CD14-positive monocyte (primary cell): ENCODE data around the gene MED13L. TPM values are rescaled to one million over a fixed set of nuclear protein-coding genes. Genes with fewer than 3 reads are reported as not detected.

Source experiments
- DNase-seq, 3 donors: peaks; one replicate each; pipeline ENCODE4 v3.0.0-alpha.2; 2011 to 2022
- H2AFZ ChIP-seq: 2 replicates; pipeline ENCODE4 v1.6.0; 2012; ENCODE audit warnings: mild to moderate bottlenecking, low read depth, low read length, inconsistent platforms; ENCODE audit not compliant: insufficient read depth, poor library complexity, severe bottlenecking
- H3K27ac ChIP-seq, 2 donors: 1 replicate in 1 of 2; 2 replicates in 1 of 2; pipeline ENCODE4 v1.5.1; 2012 to 2013; ENCODE audit warnings: low read length in 2 of 2, control low read depth in 1 of 2, inconsistent platforms in 1 of 2, low read depth in 1 of 2, mild to moderate bottlenecking in 1 of 2
- H3K27me3 ChIP-seq, 2 donors: one replicate each; pipeline versions ENCODE4 v1.6.0 to v1.6.1; 2011 to 2013; ENCODE audit warnings: low read length in 2 of 2; ENCODE audit not compliant: control insufficient read depth in 2 of 2, insufficient read depth in 2 of 2
- H3K36me3 ChIP-seq, 2 donors: replicated peaks in 1 of 2; 1 replicate in 1 of 2; 2 replicates in 1 of 2; pipeline versions ENCODE4 v1.5.1 to v1.6.1; 2012 to 2013; ENCODE audit warnings: low read length in 2 of 2, control low read depth in 1 of 2, inconsistent platforms in 1 of 2, mild to moderate bottlenecking in 1 of 2; ENCODE audit not compliant: insufficient read depth in 2 of 2, control insufficient read depth in 1 of 2
- H3K4me1 ChIP-seq, 2 donors: 1 replicate in 1 of 2; 2 replicates in 1 of 2; pipeline versions ENCODE4 v1.5.1 to v1.6.1; 2012 to 2013; ENCODE audit warnings: low read length in 2 of 2, control low read depth in 1 of 2, inconsistent platforms in 1 of 2, mild to moderate bottlenecking in 1 of 2, moderate library complexity in 1 of 2; ENCODE audit not compliant: insufficient read depth in 2 of 2, control insufficient read depth in 1 of 2
- H3K4me2 ChIP-seq: replicated peaks from 2 replicates; pipeline ENCODE3; 2012; ENCODE audit warnings: low read length, moderate library complexity, mild to moderate bottlenecking; ENCODE audit not compliant: poor library complexity, severe bottlenecking; ENCODE audit errors: extremely low read depth
- H3K4me3 ChIP-seq, 3 experiments: fragments of 200-600 bp in 1 of 3; sonication (generic) in 1 of 3; replicated peaks in 1 of 3; 1 replicate in 2 of 3; 2 replicates in 1 of 3; pipeline ENCODE4 v1.5.1; 2011 to 2013; ENCODE audit warnings: low read length in 3 of 3, mild to moderate bottlenecking in 3 of 3, control low read depth in 2 of 3, low read depth in 2 of 3, inconsistent platforms in 1 of 3, moderate library complexity in 1 of 3
- H3K79me2 ChIP-seq: 2 replicates; pipeline ENCODE4 v1.6.0; 2012; ENCODE audit warnings: mild to moderate bottlenecking, control low read depth, inconsistent platforms, low read length, moderate library complexity; ENCODE audit not compliant: insufficient read depth
- H3K9ac ChIP-seq: 2 replicates; pipeline ENCODE4 v1.6.0; 2017; ENCODE audit warnings: low read length, mild to moderate bottlenecking; ENCODE audit not compliant: insufficient read depth, poor library complexity, severe bottlenecking
- H3K9me3 ChIP-seq, 2 donors: replicated peaks in 1 of 2; 1 replicate in 1 of 2; 2 replicates in 1 of 2; pipeline versions ENCODE4 v1.5.1 to v1.6.1; 2012 to 2013; ENCODE audit warnings: low read length in 2 of 2, control low read depth in 1 of 2; ENCODE audit not compliant: control insufficient read depth in 1 of 2, insufficient read depth in 1 of 2
- H4K20me1 ChIP-seq: 2 replicates; pipeline ENCODE4 v1.6.0; 2012; ENCODE audit warnings: mild to moderate bottlenecking, low read length, control low read depth, moderate library complexity; ENCODE audit not compliant: insufficient read depth
- H3K27ac Mint-ChIP-seq, 7 donors: one replicate each; pipeline ENCODE4 v1.8.0; 2020; ENCODE audit warnings: mild to moderate bottlenecking in 7 of 7, mixed read lengths in 7 of 7, moderate library complexity in 6 of 7, inconsistent platforms in 2 of 7
- H3K27me3 Mint-ChIP-seq, 3 donors: one replicate each; pipeline ENCODE4 v1.8.0; 2021 to 2022; ENCODE audit warnings: low read depth in 3 of 3, mild to moderate bottlenecking in 3 of 3, mixed read lengths in 3 of 3, moderate library complexity in 3 of 3, inconsistent platforms in 1 of 3
- H3K36me3 Mint-ChIP-seq, 2 donors: one replicate each; pipeline ENCODE4 v1.8.0; 2020; ENCODE audit warnings: mixed read lengths in 2 of 2, inconsistent platforms in 1 of 2, mild to moderate bottlenecking in 1 of 2
- H3K4me1 Mint-ChIP-seq: one replicate; pipeline ENCODE4 v1.8.0; 2020; ENCODE audit warnings: mild to moderate bottlenecking, mixed read lengths
- H3K4me3 Mint-ChIP-seq, 2 donors: one replicate each; pipeline ENCODE4 v1.8.0; 2020; ENCODE audit warnings: mild to moderate bottlenecking in 2 of 2, mixed read lengths in 2 of 2, moderate library complexity in 1 of 2
- H3K9me3 Mint-ChIP-seq, 7 donors: one replicate each; pipeline ENCODE4 v1.8.0; 2020 to 2022; ENCODE audit warnings: mixed read lengths in 7 of 7, mild to moderate bottlenecking in 6 of 7, moderate library complexity in 6 of 7, inconsistent platforms in 2 of 7
- CTCF ChIP-seq: fragments of 200-600 bp; IDR thresholded peaks from one replicate; pipeline ENCODE4 v1.8.0; 2022; ENCODE audit warnings: antibody characterized with exemption, mild to moderate bottlenecking
- WGBS: methylation state at CpG from one replicate; pipeline ENCODE4 v1.1.5; 2013; ENCODE audit warnings: missing lambda C conversion rate; ENCODE audit not compliant: insufficient coverage; 5-methylcytosine and 5-hydroxymethylcytosine counted together
- intact Hi-C, 2 donors: fragments of 100-400 bp; cut with micrococcal nuclease; formaldehyde crosslinking; loops; one replicate each; pipeline versions ENCODE4 v1.15.0 to v1.15.1; 2023
- polyA plus RNA-seq, 3 donors: library from polyadenylated mRNA; depleted of rRNA in 1 of 3; unstranded in 2 of 3; stranded (reverse) in 1 of 3; fragments of 300-500 nt in 2 of 3; fragments of >200 nt in 1 of 3; fragmentation: Illumina TruSeq in 2 of 3; gene quantifications; 1 replicate in 2 of 3; 2 replicates in 1 of 3; pipeline ENCODE4 v1.2.3, GENCODE V29; 2012 to 2021

Gene MED13L
- polyA plus RNA-seq, 3 donors, result 4.4 to 42.0 (median 7.5) TPM

GRCh38 chr12:116080415-116080814, 197.1 kb downstream of the MED13L start:
- Histone ChIP-seq H4K20me1 (peaks cover 100% of the 10 kb centered on the region), H3K9ac (no peak overlapping the region), H3K79me2 (peaks cover 96% of the 10 kb centered on the region), H3K9me3 (no peaks in the 10 kb centered on the region), H3K4me1 (no peaks in the 10 kb centered on the region), H3K4me3 (no peak overlapping the region), H2AFZ (no peak overlapping the region), H3K27me3 (no peaks in the 10 kb centered on the region), H3K27ac (no peak overlapping the region), H3K36me3 (peaks cover 2 to 26% of the 10 kb centered on the region in 2 donors), H3K4me2 (no peak overlapping the region)
- no peaks in the 10 kb centered on the region for H3K9me3 Mint-ChIP-seq
- DNase-seq, result no peak
- H3K27ac Mint-ChIP-seq, result peak overlapping the region in 2 of 7 donors; percentile 34 to 41
- H3K36me3 Mint-ChIP-seq, result peaks cover 10 to 23% of the 10 kb centered on the region in 2 donors
- intact Hi-C loops, result no loop called here
- H3K4me1 Mint-ChIP-seq, result peaks cover 4% of the 10 kb centered on the region
- H3K27me3 Mint-ChIP-seq, result no peaks in the 10 kb centered on the region
- TF ChIP-seq CTCF, result no peak
- H3K4me3 Mint-ChIP-seq, result no peak overlapping the region
- no CpG with 5 or more reads among the region's 3 CpGs for WGBS

DNA sequence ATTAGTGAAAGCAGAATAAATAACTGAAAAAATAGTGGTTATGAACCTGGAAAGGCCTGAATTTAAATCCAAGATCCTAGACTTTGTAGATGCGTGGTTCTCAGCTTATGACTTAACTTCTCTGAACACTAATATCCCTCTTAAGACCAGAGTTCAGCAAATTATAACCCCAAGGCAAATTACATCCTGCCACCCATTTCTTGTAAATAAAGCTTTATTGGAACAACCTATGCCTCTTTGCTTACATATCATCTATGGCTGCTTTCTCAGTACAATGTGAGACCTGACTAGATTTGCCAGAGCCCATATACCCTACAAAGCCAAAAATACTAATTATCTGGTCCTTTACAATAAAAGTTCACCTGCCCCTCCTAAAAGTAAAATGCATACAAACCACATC, 199.1 kb downstream of the MED13L start:
- Histone ChIP-seq H3K4me3 (no peak overlapping the region), H4K20me1 (peaks cover 100% of the 10 kb centered on the region), H3K79me2 (peaks cover 96% of the 10 kb centered on the region), H3K9ac (no peak overlapping the region), H2AFZ (no peak overlapping the region), H3K27me3 (no peaks in the 10 kb centered on the region), H3K36me3 (peaks cover 2 to 9% of the 10 kb centered on the region in 2 donors), H3K27ac (no peak overlapping the region), H3K4me1 (peaks cover 0 to 9% of the 10 kb centered on the region in 2 donors), H3K9me3 (no peaks in the 10 kb centered on the region), H3K4me2 (no peak overlapping the region)
- Mint-ChIP-seq H3K27me3 (no peaks in the 10 kb centered on the region), H3K27ac (peak overlapping the region in 1 of 7 donors; percentile 32), H3K4me3 (no peak overlapping the region), H3K4me1 (peaks cover 19% of the 10 kb centered on the region), H3K9me3 (no peaks in the 10 kb centered on the region), H3K36me3 (peaks cover 2 to 13% of the 10 kb centered on the region in 2 donors)
- TF ChIP-seq CTCF, result no peak
- intact Hi-C loops, result no loop called here
- DNase-seq, result no peak
- WGBS, result 100% methylated on average over 1 of the region's 1 CpG
